K562 (cell line): ENCODE measurements around the gene ANAPC16. TPM values are rescaled to one million over a fixed set of nuclear protein-coding genes. Genes with fewer than 3 reads are reported as not detected.

ENCODE experiments used
- ELF4 ChIP-seq: fragments of 450-650 bp; formaldehyde crosslinking; IDR thresholded peaks from 2 replicates; pipeline ENCODE4 v1.4.0; 2022; ENCODE audit warnings: missing genetic modification characterization
- FOXA3 ChIP-seq, 2 experiments: fragments of 450-650 bp in 1 of 2; sonication (generic) in 1 of 2; formaldehyde crosslinking; IDR thresholded peaks in 1 of 2; conservative IDR thresholded peaks in 1 of 2; 2 replicates each; pipeline versions ENCODE4 v1.4.0 to v1.8.0; 2020 to 2022; ENCODE audit warnings: mild to moderate bottlenecking in 2 of 2, missing genetic modification reagents in 1 of 2
- KAT8 ChIP-seq: fragments of 450-650 bp; IDR thresholded peaks from 2 replicates; pipeline ENCODE4 v1.6.1; 2016; ENCODE audit warnings: low read depth, mild to moderate bottlenecking
- KLF13 ChIP-seq: fragments of 450-650 bp; IDR thresholded peaks from 2 replicates; pipeline ENCODE4 v1.6.1; 2016; ENCODE audit warnings: missing genetic modification characterization, low read depth, mild to moderate bottlenecking, missing compliant biosample characterization, moderate library complexity, borderline replicate concordance
- SIN3B ChIP-seq: fragments of 450-650 bp; IDR thresholded peaks from 2 replicates; pipeline ENCODE4 v1.6.1; 2017; ENCODE audit warnings: low read depth, mild to moderate bottlenecking, moderate library complexity
- SRSF3 ChIP-seq: fragments of 200-400 bp; formaldehyde crosslinking; IDR thresholded peaks from 2 replicates; pipeline ENCODE4 v1.6.1; 2016; ENCODE audit warnings: mild to moderate bottlenecking, low read length, moderate library complexity; ENCODE audit not compliant: insufficient read depth
- TARDBP ChIP-seq: fragments of 450-650 bp; IDR thresholded peaks from 2 replicates; pipeline ENCODE4 v1.6.1; 2016
- XRCC3 ChIP-seq: fragments of 450-650 bp; IDR thresholded peaks from 2 replicates; pipeline ENCODE4 v1.6.1; 2017; ENCODE audit warnings: mild to moderate bottlenecking, moderate library complexity
- ZNF184 ChIP-seq: sonication (generic); formaldehyde crosslinking; IDR thresholded peaks from 2 replicates; pipeline ENCODE4 v1.5.0; 2020; ENCODE audit warnings: missing genetic modification reagents
- ZNF224 ChIP-seq: sonication (generic); formaldehyde crosslinking; IDR thresholded peaks from 2 replicates; pipeline ENCODE4 v1.8.0; 2022; ENCODE audit warnings: mild to moderate bottlenecking, missing genetic modification reagents
- ZNF77 ChIP-seq: fragments of 250-450 bp; sonication (Bioruptor Pico); IDR thresholded peaks from 2 replicates; pipeline ENCODE4 v1.5.0; 2020
- polyA plus RNA-seq, 8 experiments: library from polyadenylated mRNA; depleted of rRNA in 4 of 8; stranded (reverse) in 5 of 8; unstranded in 3 of 8; fragments of >200 nt; fragmentation: Nextera tagmentation in 2 of 8; fragmentation: Illumina TruSeq in 1 of 8; extraction: Ambion mirVana in 2 of 8; extraction: Trizol in 1 of 8; gene quantifications; 2 replicates each; pipeline versions ENCODE4 v1.2.1 to v1.2.3, GENCODE V29; 2011 to 2014; ENCODE audit warnings: inconsistent platforms in 1 of 8, missing spikeins in 1 of 8
- total RNA-seq, 7 experiments: library from RNA; depleted of rRNA in 6 of 7; stranded (reverse); fragments of >200 nt in 6 of 7; fragmentation: Illumina TruSeq in 2 of 7; extraction: Trizol in 2 of 7; gene quantifications; 2 replicates each; pipeline versions ENCODE4 v1.2.1 to v1.2.3, GENCODE V29; 2011 to 2021; ENCODE audit warnings: low replicate concordance in 1 of 7
- TF ChIP-seq, protein P1 (sequence below): fragments of 250-450 bp; sonication (Bioruptor Pico); IDR thresholded peaks from 2 replicates; pipeline ENCODE4 v1.4.0; 2020; ENCODE audit warnings: mild to moderate bottlenecking, moderate library complexity
- TF ChIP-seq, protein P2 (sequence below): fragments of 450-650 bp; IDR thresholded peaks from 2 replicates; pipeline ENCODE4 v1.6.1; 2016; ENCODE audit warnings: mild to moderate bottlenecking, moderate library complexity

The ANAPC16 gene
- total and polyA plus RNA-seq, 9 of the 15 experiments (the other 6 are each of a cell fraction or from before 2014, with no cell fraction given), result 42.6 to 208 (median 108) TPM

DNA sequence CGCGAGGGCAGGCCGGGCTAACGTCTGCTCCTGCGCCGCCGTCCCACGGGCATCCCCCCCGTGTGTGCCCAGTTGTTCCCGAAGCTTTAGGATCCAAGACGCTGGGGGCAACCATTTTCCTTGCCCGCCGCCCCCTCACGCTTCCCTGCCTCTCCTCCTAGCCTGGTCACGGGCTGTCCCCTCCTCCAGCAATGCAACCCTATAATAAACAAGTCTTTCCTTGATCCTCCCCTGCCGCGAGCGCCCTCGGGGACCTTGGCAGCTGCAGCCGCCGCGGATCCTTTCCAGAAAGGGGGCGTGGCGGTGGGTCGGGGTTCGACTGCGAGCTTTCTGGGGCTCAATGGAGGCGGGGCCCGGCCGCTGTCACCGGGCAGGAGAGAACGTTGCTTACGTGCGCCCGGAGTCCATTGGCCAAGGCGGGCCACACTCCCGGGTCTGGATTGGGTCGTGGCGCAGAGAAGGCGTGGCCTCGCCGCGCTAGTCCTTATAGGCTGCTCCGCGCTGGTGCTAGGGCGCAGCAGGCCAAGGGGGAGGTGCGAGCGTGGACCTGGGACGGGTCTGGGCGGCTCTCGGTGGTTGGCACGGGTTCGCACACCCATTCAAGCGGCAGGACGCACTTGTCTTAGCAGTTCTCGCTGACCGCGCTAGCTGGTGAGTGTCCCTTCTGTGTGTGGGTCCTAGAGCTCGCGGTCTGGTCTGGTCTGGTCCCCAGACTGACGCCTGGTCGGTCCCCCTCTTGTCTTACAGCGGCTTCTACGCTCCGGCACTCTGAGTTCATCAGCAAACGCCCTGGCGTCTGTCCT lies 57.8 kb downstream of the ANAPC16 start, which contains the start of gene DDIT4 (continued):
- TF ChIP-seq, protein P1, sequence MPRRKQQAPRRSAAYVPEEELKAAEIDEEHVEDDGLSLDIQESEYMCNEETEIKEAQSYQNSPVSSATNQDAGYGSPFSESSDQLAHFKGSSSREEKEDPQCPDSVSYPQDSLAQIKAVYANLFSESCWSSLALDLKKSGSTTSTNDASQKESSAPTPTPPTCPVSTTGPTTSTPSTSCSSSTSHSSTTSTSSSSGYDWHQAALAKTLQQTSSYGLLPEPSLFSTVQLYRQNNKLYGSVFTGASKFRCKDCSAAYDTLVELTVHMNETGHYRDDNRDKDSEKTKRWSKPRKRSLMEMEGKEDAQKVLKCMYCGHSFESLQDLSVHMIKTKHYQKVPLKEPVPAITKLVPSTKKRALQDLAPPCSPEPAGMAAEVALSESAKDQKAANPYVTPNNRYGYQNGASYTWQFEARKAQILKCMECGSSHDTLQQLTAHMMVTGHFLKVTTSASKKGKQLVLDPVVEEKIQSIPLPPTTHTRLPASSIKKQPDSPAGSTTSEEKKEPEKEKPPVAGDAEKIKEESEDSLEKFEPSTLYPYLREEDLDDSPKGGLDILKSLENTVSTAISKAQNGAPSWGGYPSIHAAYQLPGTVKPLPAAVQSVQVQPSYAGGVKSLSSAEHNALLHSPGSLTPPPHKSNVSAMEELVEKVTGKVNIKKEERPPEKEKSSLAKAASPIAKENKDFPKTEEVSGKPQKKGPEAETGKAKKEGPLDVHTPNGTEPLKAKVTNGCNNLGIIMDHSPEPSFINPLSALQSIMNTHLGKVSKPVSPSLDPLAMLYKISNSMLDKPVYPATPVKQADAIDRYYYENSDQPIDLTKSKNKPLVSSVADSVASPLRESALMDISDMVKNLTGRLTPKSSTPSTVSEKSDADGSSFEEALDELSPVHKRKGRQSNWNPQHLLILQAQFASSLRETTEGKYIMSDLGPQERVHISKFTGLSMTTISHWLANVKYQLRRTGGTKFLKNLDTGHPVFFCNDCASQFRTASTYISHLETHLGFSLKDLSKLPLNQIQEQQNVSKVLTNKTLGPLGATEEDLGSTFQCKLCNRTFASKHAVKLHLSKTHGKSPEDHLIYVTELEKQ (CRISPR knock-in tag), result 0 out of 2 replicates have a peak, but pooled peaks have one; percentile 32
- TF ChIP-seq KAT8 (no peak), XRCC3 (no peak), ZNF224 (CRISPR knock-in tag) (peak; percentile 71; the same call in 1 of the 2 replicates), ZNF184 (CRISPR knock-in tag) (no peak), SIN3B (no peak), TARDBP (no peak), ZNF77 (CRISPR knock-in tag) (peak; percentile 89), KLF13 (peak; percentile 100), FOXA3 (CRISPR knock-in tag; conservative IDR thresholded peaks at IDR 0.05 in 1 of 2, IDR thresholded peaks at IDR 0.05 in 1 of 2) (no peak; a peak in 1 of 4 replicates), SRSF3 (no peak; the same call in none of the 2 replicates), ELF4 (CRISPR knock-in tag) (peak; percentile 94)
- TF ChIP-seq, protein P2, sequence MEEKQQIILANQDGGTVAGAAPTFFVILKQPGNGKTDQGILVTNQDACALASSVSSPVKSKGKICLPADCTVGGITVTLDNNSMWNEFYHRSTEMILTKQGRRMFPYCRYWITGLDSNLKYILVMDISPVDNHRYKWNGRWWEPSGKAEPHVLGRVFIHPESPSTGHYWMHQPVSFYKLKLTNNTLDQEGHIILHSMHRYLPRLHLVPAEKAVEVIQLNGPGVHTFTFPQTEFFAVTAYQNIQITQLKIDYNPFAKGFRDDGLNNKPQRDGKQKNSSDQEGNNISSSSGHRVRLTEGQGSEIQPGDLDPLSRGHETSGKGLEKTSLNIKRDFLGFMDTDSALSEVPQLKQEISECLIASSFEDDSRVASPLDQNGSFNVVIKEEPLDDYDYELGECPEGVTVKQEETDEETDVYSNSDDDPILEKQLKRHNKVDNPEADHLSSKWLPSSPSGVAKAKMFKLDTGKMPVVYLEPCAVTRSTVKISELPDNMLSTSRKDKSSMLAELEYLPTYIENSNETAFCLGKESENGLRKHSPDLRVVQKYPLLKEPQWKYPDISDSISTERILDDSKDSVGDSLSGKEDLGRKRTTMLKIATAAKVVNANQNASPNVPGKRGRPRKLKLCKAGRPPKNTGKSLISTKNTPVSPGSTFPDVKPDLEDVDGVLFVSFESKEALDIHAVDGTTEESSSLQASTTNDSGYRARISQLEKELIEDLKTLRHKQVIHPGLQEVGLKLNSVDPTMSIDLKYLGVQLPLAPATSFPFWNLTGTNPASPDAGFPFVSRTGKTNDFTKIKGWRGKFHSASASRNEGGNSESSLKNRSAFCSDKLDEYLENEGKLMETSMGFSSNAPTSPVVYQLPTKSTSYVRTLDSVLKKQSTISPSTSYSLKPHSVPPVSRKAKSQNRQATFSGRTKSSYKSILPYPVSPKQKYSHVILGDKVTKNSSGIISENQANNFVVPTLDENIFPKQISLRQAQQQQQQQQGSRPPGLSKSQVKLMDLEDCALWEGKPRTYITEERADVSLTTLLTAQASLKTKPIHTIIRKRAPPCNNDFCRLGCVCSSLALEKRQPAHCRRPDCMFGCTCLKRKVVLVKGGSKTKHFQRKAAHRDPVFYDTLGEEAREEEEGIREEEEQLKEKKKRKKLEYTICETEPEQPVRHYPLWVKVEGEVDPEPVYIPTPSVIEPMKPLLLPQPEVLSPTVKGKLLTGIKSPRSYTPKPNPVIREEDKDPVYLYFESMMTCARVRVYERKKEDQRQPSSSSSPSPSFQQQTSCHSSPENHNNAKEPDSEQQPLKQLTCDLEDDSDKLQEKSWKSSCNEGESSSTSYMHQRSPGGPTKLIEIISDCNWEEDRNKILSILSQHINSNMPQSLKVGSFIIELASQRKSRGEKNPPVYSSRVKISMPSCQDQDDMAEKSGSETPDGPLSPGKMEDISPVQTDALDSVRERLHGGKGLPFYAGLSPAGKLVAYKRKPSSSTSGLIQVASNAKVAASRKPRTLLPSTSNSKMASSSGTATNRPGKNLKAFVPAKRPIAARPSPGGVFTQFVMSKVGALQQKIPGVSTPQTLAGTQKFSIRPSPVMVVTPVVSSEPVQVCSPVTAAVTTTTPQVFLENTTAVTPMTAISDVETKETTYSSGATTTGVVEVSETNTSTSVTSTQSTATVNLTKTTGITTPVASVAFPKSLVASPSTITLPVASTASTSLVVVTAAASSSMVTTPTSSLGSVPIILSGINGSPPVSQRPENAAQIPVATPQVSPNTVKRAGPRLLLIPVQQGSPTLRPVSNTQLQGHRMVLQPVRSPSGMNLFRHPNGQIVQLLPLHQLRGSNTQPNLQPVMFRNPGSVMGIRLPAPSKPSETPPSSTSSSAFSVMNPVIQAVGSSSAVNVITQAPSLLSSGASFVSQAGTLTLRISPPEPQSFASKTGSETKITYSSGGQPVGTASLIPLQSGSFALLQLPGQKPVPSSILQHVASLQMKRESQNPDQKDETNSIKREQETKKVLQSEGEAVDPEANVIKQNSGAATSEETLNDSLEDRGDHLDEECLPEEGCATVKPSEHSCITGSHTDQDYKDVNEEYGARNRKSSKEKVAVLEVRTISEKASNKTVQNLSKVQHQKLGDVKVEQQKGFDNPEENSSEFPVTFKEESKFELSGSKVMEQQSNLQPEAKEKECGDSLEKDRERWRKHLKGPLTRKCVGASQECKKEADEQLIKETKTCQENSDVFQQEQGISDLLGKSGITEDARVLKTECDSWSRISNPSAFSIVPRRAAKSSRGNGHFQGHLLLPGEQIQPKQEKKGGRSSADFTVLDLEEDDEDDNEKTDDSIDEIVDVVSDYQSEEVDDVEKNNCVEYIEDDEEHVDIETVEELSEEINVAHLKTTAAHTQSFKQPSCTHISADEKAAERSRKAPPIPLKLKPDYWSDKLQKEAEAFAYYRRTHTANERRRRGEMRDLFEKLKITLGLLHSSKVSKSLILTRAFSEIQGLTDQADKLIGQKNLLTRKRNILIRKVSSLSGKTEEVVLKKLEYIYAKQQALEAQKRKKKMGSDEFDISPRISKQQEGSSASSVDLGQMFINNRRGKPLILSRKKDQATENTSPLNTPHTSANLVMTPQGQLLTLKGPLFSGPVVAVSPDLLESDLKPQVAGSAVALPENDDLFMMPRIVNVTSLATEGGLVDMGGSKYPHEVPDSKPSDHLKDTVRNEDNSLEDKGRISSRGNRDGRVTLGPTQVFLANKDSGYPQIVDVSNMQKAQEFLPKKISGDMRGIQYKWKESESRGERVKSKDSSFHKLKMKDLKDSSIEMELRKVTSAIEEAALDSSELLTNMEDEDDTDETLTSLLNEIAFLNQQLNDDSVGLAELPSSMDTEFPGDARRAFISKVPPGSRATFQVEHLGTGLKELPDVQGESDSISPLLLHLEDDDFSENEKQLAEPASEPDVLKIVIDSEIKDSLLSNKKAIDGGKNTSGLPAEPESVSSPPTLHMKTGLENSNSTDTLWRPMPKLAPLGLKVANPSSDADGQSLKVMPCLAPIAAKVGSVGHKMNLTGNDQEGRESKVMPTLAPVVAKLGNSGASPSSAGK, result no peak
